Colonic mucosa (tissue), 4 donors: ENCODE results near the gene NIN. TPM values are rescaled to one million over a fixed set of nuclear protein-coding genes. Genes with fewer than 3 reads are reported as not detected.
"Not testable (repeated sequence)": the region's sequence is repeated elsewhere in the genome, so short reads cannot be mapped to it uniquely, and the experiment has no call there.

Experiments used
- DNase-seq: peaks from one replicate; pipeline ENCODE4 v3.0.0-alpha.2; 2020
- H3K27ac ChIP-seq: fragments of 200-600 bp; one replicate; pipeline ENCODE4 v1.8.0; 2021
- H3K27me3 ChIP-seq: fragments of 200-600 bp; one replicate; pipeline ENCODE4 v1.8.0; 2021
- H3K36me3 ChIP-seq: fragments of 200-600 bp; one replicate; pipeline ENCODE4 v1.8.0; 2021
- H3K4me1 ChIP-seq: fragments of 200-600 bp; one replicate; pipeline ENCODE4 v1.8.0; 2021; ENCODE audit warnings: mild to moderate bottlenecking
- H3K4me3 ChIP-seq: fragments of 200-600 bp; one replicate; pipeline ENCODE4 v1.8.0; 2021
- H3K9ac ChIP-seq, 2 donors: one replicate each; pipeline ENCODE4 v1.7.0; 2013; ENCODE audit warnings: control low read depth in 2 of 2, low read depth in 2 of 2, low read length in 2 of 2
- H3K9me3 ChIP-seq: fragments of 200-600 bp; one replicate; pipeline ENCODE4 v1.8.0; 2021
- CTCF ChIP-seq: fragments of 200-600 bp; IDR thresholded peaks from one replicate; pipeline ENCODE4 v1.8.0; 2022; ENCODE audit warnings: antibody characterized with exemption, mild to moderate bottlenecking
- intact Hi-C: fragments of 100-400 bp; cut with DNase I; formaldehyde crosslinking; loops from one replicate; pipeline ENCODE4 v1.14.1; 2022
- total RNA-seq, 2 donors: library from RNA; stranded (reverse); fragmentation: NEBNext Ultra II Directional in 1 of 2; extraction: Animal tissue kit (Norgen Biotek cat#: 25700) in 1 of 2; gene quantifications; one replicate each; pipeline ENCODE4 v1.2.1, GENCODE V29; 2021
- donor health status: healthy.
- donor health status: DM: no; HTN: no; CAD: no.
- donor health status: DM: no; HTN: no; CAD: no.

The NIN gene
- total RNA-seq, 2 donors from 2014 or later: 13.7 to 19.8 TPM

DNA sequence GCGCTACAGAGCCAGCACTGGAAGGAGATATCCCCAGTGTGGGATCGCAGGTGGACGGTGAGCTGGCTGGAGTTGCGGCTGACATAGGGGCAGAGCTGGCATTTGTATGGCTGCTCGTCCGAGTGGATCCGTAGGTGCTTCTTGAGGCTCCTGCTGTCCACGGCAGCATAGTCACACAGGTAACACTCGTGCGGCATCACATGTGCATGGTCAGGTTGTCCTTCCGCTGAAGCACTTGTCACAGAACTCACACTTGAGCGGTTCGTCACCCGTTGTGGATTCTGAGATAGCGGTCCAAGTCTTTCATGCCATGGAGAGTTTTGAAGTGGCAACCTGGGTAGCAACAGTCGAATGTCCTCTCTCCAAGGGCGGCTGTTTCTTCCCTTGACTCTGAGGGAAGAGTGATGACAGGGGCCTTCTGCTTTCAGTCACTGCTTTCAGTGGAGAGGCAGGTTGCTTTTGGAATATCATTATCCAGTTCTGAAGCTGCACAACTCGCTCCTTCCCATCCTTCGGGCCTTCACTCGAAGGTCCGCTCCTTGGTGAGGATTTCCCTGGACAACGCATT lies 125.9 kb downstream of the NIN start:
- H3K27ac ChIP-seq: no peak overlapping the region

GRCh38 chr14:50704454-50705010 lies 126.4 kb downstream of the NIN start:
- Histone ChIP-seq H3K4me3 (no peak overlapping the region), H3K9ac (no peak overlapping the region), H3K4me1 (no peaks in the 10 kb centered on the region), H3K27me3 (no peaks in the 10 kb centered on the region), H3K9me3 (no peaks in the 10 kb centered on the region), H3K27ac (no peak overlapping the region), H3K36me3 (no peaks in the 10 kb centered on the region)
- intact Hi-C loops: no loop called here
- no peak for DNase-seq
- no peak for TF ChIP-seq CTCF

More for the DNA sequence above, 125.9 kb downstream of the NIN start:
- no peak for DNase-seq
- no peak for TF ChIP-seq CTCF
- H3K4me3 ChIP-seq: no peak overlapping the region
- H3K9ac ChIP-seq: no peak overlapping the region
- no peaks in the 10 kb centered on the region for H3K9me3 ChIP-seq
- no peaks in the 10 kb centered on the region for H3K36me3 ChIP-seq
- no peaks in the 10 kb centered on the region for H3K27me3 ChIP-seq
- intact Hi-C loops: no loop called here
- no peaks in the 10 kb centered on the region for H3K4me1 ChIP-seq

DNA sequence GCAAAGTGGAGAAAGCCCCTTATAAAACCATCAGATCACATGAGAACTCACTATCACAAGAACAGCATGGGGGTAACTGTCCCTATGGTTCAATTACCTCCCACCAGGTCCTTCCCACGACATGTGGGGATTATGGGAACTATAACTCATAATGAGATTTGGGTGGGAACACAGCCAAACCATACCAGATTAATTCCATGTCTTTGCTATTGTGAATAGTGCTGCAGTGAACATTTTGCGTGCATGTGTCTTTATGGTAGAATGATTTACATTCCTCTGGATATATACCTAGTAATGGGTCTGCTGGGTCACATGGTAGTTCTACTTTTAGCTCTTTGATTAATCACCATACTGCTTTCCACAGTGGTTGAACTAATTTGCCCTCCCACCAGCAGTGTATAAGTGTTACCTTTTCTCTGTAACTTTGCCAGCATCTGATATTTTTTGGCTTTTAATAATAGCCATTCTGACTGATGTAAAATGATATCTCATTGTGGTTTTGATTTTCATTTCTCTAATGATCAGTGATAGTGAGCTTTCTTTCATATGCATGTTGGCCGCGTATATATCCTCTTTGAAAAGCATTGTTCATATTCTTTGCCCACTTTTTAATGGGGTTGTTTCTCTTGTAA lies 133.2 kb downstream of the NIN start:
- Histone ChIP-seq H3K9me3 (no peaks in the 10 kb centered on the region), H3K4me1 (no peaks in the 10 kb centered on the region), H3K27me3 (no peaks in the 10 kb centered on the region), H3K4me3 (no peak overlapping the region), H3K36me3 (no peaks in the 10 kb centered on the region), H3K27ac (no peak overlapping the region), H3K9ac (no peak overlapping the region)
- DNase-seq: no peak
- TF ChIP-seq CTCF: no peak
- intact Hi-C loops: no loop called here

GRCh38 chr14:50694260-50694659 lies 136.7 kb downstream of the NIN start:
- H3K9ac ChIP-seq, H3K27ac ChIP-seq, H3K4me1 ChIP-seq, H3K27me3 ChIP-seq, H3K4me3 ChIP-seq, intact Hi-C loops, H3K9me3 ChIP-seq, DNase-seq, H3K36me3 ChIP-seq: not testable (repeated sequence)

DNA sequence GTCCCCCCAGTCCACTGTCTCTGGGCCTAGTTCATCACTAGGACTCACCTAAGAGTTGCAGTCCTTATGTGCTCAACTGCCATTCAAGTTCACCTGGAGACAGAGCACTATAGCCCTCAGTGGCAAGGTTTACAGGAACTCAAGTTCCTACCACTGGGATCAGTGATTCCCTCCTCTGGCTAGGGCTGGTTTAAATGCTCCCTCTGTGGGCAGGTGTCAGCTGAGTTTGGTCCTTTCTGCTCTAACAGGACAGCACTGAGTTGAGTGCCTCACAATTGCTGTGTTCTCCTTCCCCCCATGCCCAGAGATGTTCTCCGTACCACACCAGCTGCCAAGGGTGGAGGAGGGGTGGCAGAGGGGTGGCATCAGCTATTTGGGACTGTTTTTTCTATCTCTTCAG lies 142.1 kb downstream of the NIN start:
- TF ChIP-seq CTCF: no peak
- Histone ChIP-seq H3K36me3 (no peaks in the 10 kb centered on the region), H3K27ac (no peak overlapping the region), H3K4me3 (no peak overlapping the region), H3K4me1 (no peaks in the 10 kb centered on the region), H3K27me3 (no peaks in the 10 kb centered on the region), H3K9me3 (no peaks in the 10 kb centered on the region), H3K9ac (no peak overlapping the region)
- DNase-seq: no peak
- intact Hi-C loops: no loop called here

GRCh38 chr14:50679674-50680073 lies 151.3 kb downstream of the NIN start:
- H3K36me3 ChIP-seq: no peaks in the 10 kb centered on the region
- no peaks in the 10 kb centered on the region for H3K4me1 ChIP-seq
- H3K9ac ChIP-seq: no peak overlapping the region
- H3K27ac ChIP-seq: no peak overlapping the region
- no peaks in the 10 kb centered on the region for H3K27me3 ChIP-seq
- no peak for DNase-seq
- H3K9me3 ChIP-seq: no peaks in the 10 kb centered on the region
- intact Hi-C loops: no loop called here
- TF ChIP-seq CTCF: no peak
- H3K4me3 ChIP-seq: no peak overlapping the region
